Mesenchymal stem cell (in vitro differentiated cells and primary cell): ENCODE data around the gene RAD51B.

Source experiments
- DNase-seq: peaks from one replicate; pipeline ENCODE4 v3.0.0-alpha.2; 2013
- H2AFZ ChIP-seq: one replicate; pipeline ENCODE4 v1.6.1; 2013; ENCODE audit warnings: low read depth, mild to moderate bottlenecking, control low read depth, inconsistent platforms, low read length, moderate library complexity
- H2AK5ac ChIP-seq: 2 replicates; pipeline ENCODE4 v1.6.1; 2013; ENCODE audit warnings: low read length, moderate library complexity, mild to moderate bottlenecking, inconsistent platforms; ENCODE audit not compliant: severe bottlenecking
- H2BK120ac ChIP-seq: one replicate; pipeline ENCODE4 v1.6.1; 2013; ENCODE audit warnings: low read depth, mild to moderate bottlenecking, inconsistent platforms, low read length, moderate library complexity
- H2BK12ac ChIP-seq, 2 experiments: one replicate each; pipeline ENCODE4 v1.6.1; 2013; ENCODE audit warnings: inconsistent platforms in 2 of 2, low read length in 2 of 2, mild to moderate bottlenecking in 2 of 2, moderate library complexity in 2 of 2, control low read depth in 1 of 2
- H2BK15ac ChIP-seq: one replicate; pipeline ENCODE4 v1.6.1; 2013; ENCODE audit warnings: mild to moderate bottlenecking, low read depth, inconsistent platforms; ENCODE audit not compliant: poor library complexity, severe bottlenecking
- H2BK5ac ChIP-seq: 2 replicates; pipeline ENCODE4 v1.6.1; 2013; ENCODE audit warnings: low read depth, mild to moderate bottlenecking, low read length, control low read depth, inconsistent platforms; ENCODE audit not compliant: poor library complexity, severe bottlenecking
- H3K14ac ChIP-seq, 2 experiments: one replicate each; pipeline ENCODE4 v1.6.1; 2013; ENCODE audit warnings: inconsistent platforms in 2 of 2, low read length in 2 of 2, control low read depth in 1 of 2, mild to moderate bottlenecking in 1 of 2, moderate library complexity in 1 of 2
- H3K18ac ChIP-seq, 2 experiments: one replicate each; pipeline ENCODE4 v1.6.1; 2013; ENCODE audit warnings: inconsistent platforms in 2 of 2, low read length in 2 of 2, control low read depth in 1 of 2, low read depth in 1 of 2, mild to moderate bottlenecking in 1 of 2
- H3K23ac ChIP-seq, 2 experiments: one replicate each; pipeline ENCODE4 v1.6.1; 2013; ENCODE audit warnings: inconsistent platforms in 2 of 2, low read length in 2 of 2, mild to moderate bottlenecking in 2 of 2, moderate library complexity in 2 of 2, control low read depth in 1 of 2
- H3K27ac ChIP-seq: 2 replicates; pipeline ENCODE4 v1.5.1; 2013; ENCODE audit warnings: mild to moderate bottlenecking, moderate library complexity, low read length, control low read depth, inconsistent platforms; ENCODE audit not compliant: poor library complexity, severe bottlenecking
- H3K27me3 ChIP-seq, 2 experiments: 2 replicates each; pipeline versions ENCODE4 v1.6.1 to v1.7.0; 2013; ENCODE audit warnings: low read length in 2 of 2, mild to moderate bottlenecking in 2 of 2, moderate library complexity in 2 of 2, control low read depth in 1 of 2, inconsistent platforms in 1 of 2; ENCODE audit not compliant: control insufficient read depth in 1 of 2, insufficient read depth in 1 of 2
- H3K36me3 ChIP-seq, 2 experiments: 2 replicates each; pipeline versions ENCODE4 v1.6.1 to v1.7.0; 2013; ENCODE audit warnings: low read length in 2 of 2, control low read depth in 1 of 2, inconsistent platforms in 1 of 2, low read depth in 1 of 2, mild to moderate bottlenecking in 1 of 2; ENCODE audit not compliant: insufficient read depth in 2 of 2, control insufficient read depth in 1 of 2
- H3K4ac ChIP-seq, 2 experiments: one replicate each; pipeline ENCODE4 v1.6.1; 2013; ENCODE audit warnings: inconsistent platforms in 2 of 2, low read length in 2 of 2, mild to moderate bottlenecking in 2 of 2, moderate library complexity in 2 of 2, control low read depth in 1 of 2, low read depth in 1 of 2
- H3K4me1 ChIP-seq: 2 replicates; pipeline ENCODE4 v1.6.1; 2013; ENCODE audit warnings: low read depth, low read length, control low read depth; ENCODE audit not compliant: control insufficient read depth, insufficient read depth
- H3K4me2 ChIP-seq: 2 replicates; pipeline ENCODE4 v1.6.1; 2013; ENCODE audit warnings: low read length, mild to moderate bottlenecking, inconsistent platforms; ENCODE audit not compliant: poor library complexity, severe bottlenecking
- H3K4me3 ChIP-seq, 2 experiments: 2 replicates each; pipeline versions ENCODE4 v1.5.1 to v1.7.0; 2013; ENCODE audit warnings: low read length in 2 of 2, mild to moderate bottlenecking in 2 of 2, control low read depth in 1 of 2, low read depth in 1 of 2; ENCODE audit not compliant: insufficient read depth in 1 of 2
- H3K79me1 ChIP-seq: replicated peaks from 2 replicates; pipeline ENCODE4 v1.6.1; 2013; ENCODE audit warnings: mild to moderate bottlenecking, control low read depth, low read length, inconsistent platforms; ENCODE audit not compliant: poor library complexity, severe bottlenecking
- H3K9ac ChIP-seq: 2 replicates; pipeline ENCODE4 v1.7.0; 2013; ENCODE audit warnings: mild to moderate bottlenecking, low read length, moderate library complexity
- H3K9me3 ChIP-seq: 2 replicates; pipeline ENCODE4 v1.7.0; 2013; ENCODE audit warnings: mild to moderate bottlenecking, low read length; ENCODE audit not compliant: control insufficient read depth
- H4K8ac ChIP-seq: one replicate; pipeline ENCODE4 v1.6.1; 2013; ENCODE audit warnings: inconsistent platforms, mild to moderate bottlenecking, low read length, moderate library complexity
- H4K91ac ChIP-seq: one replicate; pipeline ENCODE4 v1.6.1; 2013; ENCODE audit warnings: mild to moderate bottlenecking, low read length, inconsistent platforms
- WGBS: methylation state at CpG from one replicate; pipeline ENCODE4 v1.1.7; 2013; ENCODE audit warnings: mixed read lengths; 5-methylcytosine and 5-hydroxymethylcytosine counted together

The RAD51B gene

DNA sequence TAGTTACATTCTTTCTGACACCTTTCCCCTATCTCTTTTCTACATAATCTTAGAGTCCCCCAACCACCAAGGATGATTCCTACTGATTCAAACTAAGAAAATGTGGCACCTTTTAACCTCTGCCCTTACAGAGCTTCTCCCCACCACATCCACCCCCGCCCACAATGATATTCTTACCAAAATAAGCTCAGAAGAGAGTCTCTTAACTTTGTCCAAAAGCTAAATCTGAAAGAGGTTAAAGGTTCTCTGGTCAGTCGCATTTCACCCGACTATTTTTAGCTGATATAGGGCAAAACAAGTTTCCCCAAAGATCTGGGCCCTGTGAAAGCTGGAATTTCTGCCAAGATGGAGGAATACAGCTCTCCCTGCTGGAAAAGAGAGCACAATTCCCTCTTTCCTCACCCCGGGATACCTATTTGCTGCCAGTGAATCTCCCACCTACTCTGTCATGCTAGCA is 844.7 kb downstream of the RAD51B start:
- H3K79me1 ChIP-seq: no peaks in the 10 kb centered on the region
- no peak overlapping the region for H3K4me3 ChIP-seq
- H2BK120ac ChIP-seq: no peak overlapping the region
- 69% methylated on average over 4 of the region's 4 CpGs for WGBS
- peak overlapping the region; percentile 40 for H3K9ac ChIP-seq
- H2AK5ac ChIP-seq: no peak overlapping the region
- no peaks in the 10 kb centered on the region for H3K27me3 ChIP-seq
- no peak overlapping the region for H3K14ac ChIP-seq
- H3K36me3 ChIP-seq: peaks cover 0 to 4% of the 10 kb centered on the region in 2 experiments
- no peak overlapping the region for H3K4me2 ChIP-seq
- peak overlapping the region; percentile 14 to 42 for H3K4ac ChIP-seq
- no peak overlapping the region for H3K27ac ChIP-seq
- H2AFZ ChIP-seq: no peak overlapping the region
- peak overlapping the region; percentile 85 for H2BK15ac ChIP-seq
- H4K8ac ChIP-seq: peak overlapping the region; percentile 16
- no peak overlapping the region for H2BK5ac ChIP-seq
- peak overlapping the region; percentile 51 to 57 for H2BK12ac ChIP-seq
- H3K4me1 ChIP-seq: peaks cover 5% of the 10 kb centered on the region
- DNase-seq: no peak
- no peaks in the 10 kb centered on the region for H3K9me3 ChIP-seq
- peak overlapping the region in 1 of 2 experiments; percentile 70 for H3K18ac ChIP-seq
- H4K91ac ChIP-seq: peak overlapping the region; percentile 85
- H3K23ac ChIP-seq: no peak overlapping the region

DNA sequence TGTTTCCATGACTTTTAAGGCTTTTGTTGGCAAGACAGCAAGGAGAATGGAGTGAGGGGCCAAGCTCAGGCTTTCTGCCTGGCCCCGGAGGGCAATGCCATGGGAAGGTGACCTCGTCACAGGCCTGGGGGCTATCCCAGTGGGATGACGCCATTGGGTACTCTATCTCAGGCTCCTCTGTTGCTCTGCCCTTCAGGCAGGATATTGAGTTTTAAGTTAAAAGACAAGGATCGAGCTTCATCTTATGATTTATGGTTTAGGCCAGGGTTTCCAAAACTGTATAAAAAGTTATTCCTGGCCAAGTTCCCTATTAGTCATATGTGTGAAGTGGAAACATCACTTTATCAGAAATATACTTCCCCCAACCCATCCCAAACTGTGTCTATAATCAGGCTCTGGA is 845.6 kb downstream of the RAD51B start:
- Histone ChIP-seq H2BK5ac (no peak overlapping the region), H3K9me3 (no peaks in the 10 kb centered on the region), H4K8ac (peak overlapping the region; percentile 5), H3K27ac (no peak overlapping the region), H3K18ac (peak overlapping the region; percentile 67 to 73), H2BK15ac (no peak overlapping the region), H3K14ac (no peak overlapping the region), H3K4me1 (peaks cover 1% of the 10 kb centered on the region), H3K4me3 (no peak overlapping the region), H2BK12ac (peak overlapping the region; percentile 70 to 87), H3K4me2 (no peak overlapping the region), H2AK5ac (no peak overlapping the region), H3K23ac (no peak overlapping the region), H3K36me3 (peaks cover 0 to 4% of the 10 kb centered on the region in 2 experiments), H3K9ac (peak overlapping the region; percentile 40), H4K91ac (peak overlapping the region; percentile 67), H2AFZ (no peak overlapping the region), H3K27me3 (no peaks in the 10 kb centered on the region), H3K4ac (peak overlapping the region; percentile 20 to 74), H3K79me1 (no peaks in the 10 kb centered on the region), H2BK120ac (peak overlapping the region; percentile 2)
- 83% methylated on average over 4 of the region's 4 CpGs for WGBS
- no peak for DNase-seq

GRCh38 chr14:68665792-68666204 is 846.2 kb downstream of the RAD51B start:
- H4K91ac ChIP-seq: peak overlapping the region; percentile 52
- peak overlapping the region; percentile 73 to 89 for H3K18ac ChIP-seq
- H3K9ac ChIP-seq: peak overlapping the region; percentile 14
- no peak for DNase-seq
- no peak overlapping the region for H3K4me3 ChIP-seq
- no peaks in the 10 kb centered on the region for H3K27me3 ChIP-seq
- H2BK12ac ChIP-seq: peak overlapping the region; percentile 21 to 87
- H3K4me2 ChIP-seq: no peak overlapping the region
- peak overlapping the region; percentile 50 for H2BK15ac ChIP-seq
- H3K27ac ChIP-seq: no peak overlapping the region
- H3K14ac ChIP-seq: peak overlapping the region in 1 of 2 experiments; percentile 68
- H3K4me1 ChIP-seq: peaks cover 1% of the 10 kb centered on the region
- H2AFZ ChIP-seq: no peak overlapping the region
- H3K4ac ChIP-seq: peak overlapping the region; percentile 66 to 71
- peak overlapping the region; percentile 39 for H2BK120ac ChIP-seq
- no peak overlapping the region for H4K8ac ChIP-seq
- H3K9me3 ChIP-seq: no peaks in the 10 kb centered on the region
- no peak overlapping the region for H2BK5ac ChIP-seq
- no peaks in the 10 kb centered on the region for H3K79me1 ChIP-seq
- no peak overlapping the region for H3K23ac ChIP-seq
- H2AK5ac ChIP-seq: no peak overlapping the region
- peaks cover 0 to 4% of the 10 kb centered on the region in 2 experiments for H3K36me3 ChIP-seq

DNA sequence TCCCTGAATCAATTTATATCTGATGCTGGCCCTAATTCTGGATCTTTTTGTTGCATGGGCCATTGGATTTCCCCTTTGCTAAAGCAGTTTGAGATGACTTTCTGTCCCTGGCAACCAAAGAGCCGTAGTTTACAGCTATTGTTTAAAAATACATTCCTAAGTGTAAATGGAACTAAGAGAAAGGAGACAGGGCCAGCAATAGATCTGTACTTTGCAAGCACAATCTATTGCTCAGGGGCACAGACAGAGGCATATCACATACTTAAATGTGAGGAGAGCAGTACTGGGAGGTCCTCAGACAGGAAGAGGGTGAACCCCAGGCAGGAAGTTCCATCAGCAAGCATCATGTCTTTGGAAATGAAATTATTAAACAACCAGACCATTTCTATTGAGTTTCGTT is 846.7 kb downstream of the RAD51B start:
- Histone ChIP-seq H3K27ac (no peak overlapping the region), H3K9me3 (no peaks in the 10 kb centered on the region), H2BK12ac (peak overlapping the region in 1 of 2 experiments; percentile 65), H2AFZ (no peak overlapping the region), H3K79me1 (no peaks in the 10 kb centered on the region), H3K4me2 (no peak overlapping the region), H3K14ac (no peak overlapping the region), H3K4ac (peak overlapping the region in 1 of 2 experiments; percentile 82), H3K9ac (peak overlapping the region; percentile 14), H2BK5ac (no peak overlapping the region), H2AK5ac (no peak overlapping the region), H4K8ac (no peak overlapping the region), H3K4me3 (no peak overlapping the region), H3K27me3 (no peaks in the 10 kb centered on the region), H3K18ac (peak overlapping the region in 1 of 2 experiments; percentile 73), H4K91ac (no peak overlapping the region), H3K4me1 (peaks cover 1% of the 10 kb centered on the region), H3K23ac (no peak overlapping the region), H2BK120ac (peak overlapping the region; percentile 23), H2BK15ac (no peak overlapping the region), H3K36me3 (peaks cover 0 to 4% of the 10 kb centered on the region in 2 experiments)
- no peak for DNase-seq
- WGBS: no CpG with 5 or more reads among the region's 2 CpGs
